Measurements from ENCODE around the gene KDM1B.

DNA sequence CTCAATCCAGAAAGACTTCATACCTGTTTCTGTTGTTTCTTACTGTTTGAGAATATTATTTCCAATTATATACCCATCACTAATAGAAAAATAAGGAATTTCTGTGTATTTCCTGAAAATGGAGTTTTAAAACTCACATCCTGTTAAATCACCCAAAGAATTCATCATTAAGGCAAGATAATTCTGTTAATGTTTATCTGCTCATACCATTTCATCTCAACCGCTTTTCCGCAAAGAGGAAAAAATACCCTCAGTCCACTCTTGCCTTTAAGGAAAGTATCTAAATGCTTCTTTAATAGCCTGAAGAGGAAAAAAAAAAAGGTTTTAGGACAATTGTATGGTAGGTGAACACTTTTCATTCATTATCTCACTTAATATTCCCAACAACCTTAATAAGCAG is 7.6 kb upstream of the KDM1B start:
- TF ChIP-seq, protein P1, sequence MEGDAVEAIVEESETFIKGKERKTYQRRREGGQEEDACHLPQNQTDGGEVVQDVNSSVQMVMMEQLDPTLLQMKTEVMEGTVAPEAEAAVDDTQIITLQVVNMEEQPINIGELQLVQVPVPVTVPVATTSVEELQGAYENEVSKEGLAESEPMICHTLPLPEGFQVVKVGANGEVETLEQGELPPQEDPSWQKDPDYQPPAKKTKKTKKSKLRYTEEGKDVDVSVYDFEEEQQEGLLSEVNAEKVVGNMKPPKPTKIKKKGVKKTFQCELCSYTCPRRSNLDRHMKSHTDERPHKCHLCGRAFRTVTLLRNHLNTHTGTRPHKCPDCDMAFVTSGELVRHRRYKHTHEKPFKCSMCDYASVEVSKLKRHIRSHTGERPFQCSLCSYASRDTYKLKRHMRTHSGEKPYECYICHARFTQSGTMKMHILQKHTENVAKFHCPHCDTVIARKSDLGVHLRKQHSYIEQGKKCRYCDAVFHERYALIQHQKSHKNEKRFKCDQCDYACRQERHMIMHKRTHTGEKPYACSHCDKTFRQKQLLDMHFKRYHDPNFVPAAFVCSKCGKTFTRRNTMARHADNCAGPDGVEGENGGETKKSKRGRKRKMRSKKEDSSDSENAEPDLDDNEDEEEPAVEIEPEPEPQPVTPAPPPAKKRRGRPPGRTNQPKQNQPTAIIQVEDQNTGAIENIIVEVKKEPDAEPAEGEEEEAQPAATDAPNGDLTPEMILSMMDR (IDR thresholded peaks at IDR 0.05), result no peak
- no peak for TF ChIP-seq POLR2A (IDR thresholded peaks at IDR 0.05)

All from thyroid gland (tissue), 4 donors.